ENCODE results near the gene PYDC1.
"Not testable (repeated sequence)": the region's sequence is repeated elsewhere in the genome, so short reads cannot be mapped to it uniquely, and the experiment has no call there.

Gene PYDC1

DNA sequence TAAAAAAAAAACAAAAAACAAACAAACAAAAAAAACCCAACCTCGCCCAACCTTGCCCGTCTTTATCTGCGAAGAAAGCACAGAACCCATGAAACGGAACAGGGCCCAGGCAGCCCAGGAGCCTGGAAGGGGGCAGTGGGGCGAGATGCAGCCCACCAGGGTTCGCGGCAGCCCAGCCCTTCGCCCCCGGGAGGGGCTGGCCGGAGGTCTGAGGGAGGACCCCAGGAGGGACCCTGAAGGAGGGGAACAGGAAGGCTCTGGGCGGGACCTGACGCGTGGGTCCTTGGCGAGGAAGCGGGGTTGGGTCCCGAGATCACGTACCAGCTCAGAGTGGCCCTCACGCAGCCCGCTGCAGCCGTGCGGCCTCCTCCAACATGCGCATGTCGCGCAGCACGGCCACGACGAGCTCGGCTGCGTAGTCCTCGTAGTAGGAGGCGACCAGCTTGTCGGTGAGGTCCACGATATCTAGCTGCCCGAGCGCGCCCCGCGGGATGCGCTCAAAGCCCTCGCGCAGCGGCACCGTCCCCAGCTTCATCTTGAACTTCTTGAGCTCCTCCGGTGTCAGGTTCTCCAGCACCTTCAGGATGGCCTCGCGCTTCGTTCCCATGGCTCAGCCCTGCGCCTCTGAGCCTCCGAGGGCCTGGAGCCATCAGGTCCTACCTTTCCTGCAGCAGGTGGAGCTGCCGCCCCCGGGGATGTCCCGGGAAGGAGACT is at the start of gene PYDC1:
PYDC1 (minus strand) TSS at position 714 of the 714 bp plus-strand sequence; CDS start at position 607, 107 bp downstream.
- in situ Hi-C loops (cut with MboI; ENCODE audit: low sequenced_read_pairs), result no loop called here

GRCh38 chr16:31265329-31266245 is 48.7 kb upstream of the PYDC1 start:
- in situ Hi-C loops (cut with MboI; ENCODE audit: low sequenced_read_pairs), result no loop called here

DNA sequence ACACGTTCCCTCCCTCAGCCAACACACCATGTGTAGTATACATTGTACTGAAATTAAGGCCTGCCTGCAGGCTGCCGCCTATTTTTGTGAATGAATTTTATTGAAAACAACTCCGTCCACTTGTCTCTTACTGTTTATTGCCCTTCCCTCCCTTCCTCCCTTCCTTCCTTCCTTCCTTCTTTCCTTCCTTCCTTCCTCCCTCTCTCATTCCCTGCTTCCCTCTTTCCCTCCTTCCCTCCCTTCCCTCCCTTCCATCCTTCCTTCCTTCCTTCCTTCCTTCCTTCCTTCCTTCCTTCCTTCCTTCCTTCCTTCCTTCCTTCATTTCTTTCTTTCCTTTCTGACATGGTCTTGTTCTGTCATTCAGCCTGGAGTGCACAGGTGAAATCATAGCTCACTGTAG is 45.1 kb upstream of the PYDC1 start:
- in situ Hi-C loops (cut with MboI; ENCODE audit: low sequenced_read_pairs), result no loop called here

DNA sequence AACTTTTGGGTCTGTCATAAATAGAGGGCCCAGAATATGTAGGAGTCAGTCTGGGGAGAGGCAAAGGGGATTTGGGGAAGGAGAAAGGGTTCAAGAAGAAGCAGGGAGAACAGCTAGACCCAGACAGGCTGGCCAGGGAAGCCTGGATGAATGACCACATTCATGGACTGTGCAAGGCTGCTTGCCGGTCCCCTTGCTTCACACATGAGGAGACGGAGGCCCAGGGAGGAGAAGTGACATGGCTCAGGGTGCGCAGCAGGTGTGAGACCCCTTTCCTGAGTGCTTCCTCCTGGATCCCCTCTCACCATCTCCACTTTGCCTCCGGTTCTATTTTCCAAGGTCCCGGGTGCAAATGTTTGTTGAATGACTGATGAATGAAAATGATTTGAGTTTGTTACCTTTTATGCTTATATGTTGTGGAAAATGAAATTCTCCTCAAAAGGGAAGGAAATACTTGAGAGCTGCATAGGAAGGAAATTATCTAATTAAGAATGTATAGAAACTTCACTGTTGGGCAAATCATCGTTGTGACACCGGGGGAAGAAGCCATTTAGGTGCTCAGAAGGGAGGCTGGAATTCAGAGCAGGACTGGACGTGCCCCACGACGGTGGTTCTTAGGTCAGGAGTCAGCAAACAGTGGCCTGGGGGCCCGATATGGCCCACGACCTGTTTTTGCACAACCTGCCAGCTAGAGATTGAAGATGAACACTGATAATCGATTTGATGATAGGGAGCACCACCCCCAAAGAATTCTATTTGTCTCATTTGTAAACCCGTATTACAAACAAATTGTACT is 43.4 kb upstream of the PYDC1 start:
- in situ Hi-C loops (cut with MboI; ENCODE audit: low sequenced_read_pairs), result no loop called here

- in situ Hi-C loops (cut with MboI; ENCODE audit: low sequenced_read_pairs), result no loop called here
Measured at GRCh38 chr16:31258366-31258765, 41.4 kb upstream of the PYDC1 start.

DNA sequence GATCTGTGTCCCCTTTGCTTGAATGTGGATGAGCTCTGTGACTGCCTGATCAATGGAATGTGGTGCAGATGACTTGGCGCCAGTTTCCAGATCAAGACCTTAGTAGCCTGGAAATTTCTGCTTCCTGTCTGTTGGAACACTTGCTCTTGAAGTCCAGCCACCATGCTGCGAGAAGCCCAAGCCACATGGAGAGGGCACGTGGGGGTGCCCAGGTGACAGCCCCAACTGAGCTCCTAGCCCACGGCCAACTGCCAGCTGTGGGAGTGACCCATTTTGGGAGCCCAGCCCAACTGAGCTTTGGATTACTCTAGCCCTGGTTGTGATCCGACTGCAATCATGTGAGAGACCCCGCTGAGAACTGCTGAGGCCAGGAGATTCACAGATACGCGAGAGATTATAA is 39.5 kb upstream of the PYDC1 start:
- in situ Hi-C loops (cut with MboI; ENCODE audit: low sequenced_read_pairs), result no loop called here

- in situ Hi-C loops (cut with MboI; ENCODE audit: low sequenced_read_pairs), result no loop called here
Measured at GRCh38 chr16:31253642-31254045, 36.7 kb upstream of the PYDC1 start.

DNA sequence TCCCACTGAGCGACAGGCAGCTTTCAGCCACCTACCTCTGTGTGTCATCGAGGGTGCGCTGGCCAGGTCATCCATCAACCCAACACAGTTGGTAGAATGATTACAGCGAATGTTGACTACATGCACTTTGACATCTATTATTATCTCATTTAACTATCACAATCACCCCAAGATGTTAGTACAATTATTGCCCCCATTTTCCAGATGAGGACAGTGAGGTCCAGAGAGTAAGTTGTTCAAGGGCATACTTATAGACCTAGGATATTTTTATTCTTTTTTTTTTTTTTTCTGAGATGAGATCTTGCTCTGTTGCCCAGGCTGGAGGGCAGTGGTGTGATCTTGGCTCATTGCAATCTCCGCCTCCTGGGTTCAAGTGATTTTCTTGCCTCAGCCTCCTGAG is 34.5 kb upstream of the PYDC1 start:
- in situ Hi-C loops (cut with MboI; ENCODE audit: low sequenced_read_pairs), result no loop called here

DNA sequence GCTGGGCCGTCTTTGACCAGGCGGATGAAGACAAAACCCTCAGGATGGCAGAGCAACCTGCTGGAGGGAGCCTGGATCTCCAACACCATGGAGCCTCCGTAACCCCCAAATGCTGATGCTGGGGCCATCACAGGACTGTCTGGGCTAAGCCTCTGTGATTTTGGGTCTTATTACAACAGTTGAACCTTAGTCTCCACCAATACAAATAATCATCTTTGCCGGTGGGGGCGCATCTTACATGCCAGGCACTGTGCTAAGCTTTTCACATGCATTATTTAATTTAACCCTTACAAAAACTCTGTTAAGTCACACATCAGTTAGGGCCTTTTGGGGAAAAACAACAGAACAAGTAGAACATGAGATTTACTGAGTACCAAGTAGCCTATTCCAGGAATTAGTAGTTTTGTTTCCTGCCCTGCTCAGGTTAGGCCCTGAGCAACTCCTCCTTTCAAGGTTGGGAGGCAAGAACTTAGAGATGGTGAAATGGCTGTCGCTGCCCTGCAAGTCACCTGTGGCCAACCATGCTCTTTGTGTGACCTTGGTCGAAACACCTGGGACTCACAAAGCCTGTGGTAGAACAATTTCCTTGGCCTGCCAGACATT is 33.9 kb upstream of the PYDC1 start:
- in situ Hi-C loops (cut with MboI; ENCODE audit: low sequenced_read_pairs), result no loop called here

DNA sequence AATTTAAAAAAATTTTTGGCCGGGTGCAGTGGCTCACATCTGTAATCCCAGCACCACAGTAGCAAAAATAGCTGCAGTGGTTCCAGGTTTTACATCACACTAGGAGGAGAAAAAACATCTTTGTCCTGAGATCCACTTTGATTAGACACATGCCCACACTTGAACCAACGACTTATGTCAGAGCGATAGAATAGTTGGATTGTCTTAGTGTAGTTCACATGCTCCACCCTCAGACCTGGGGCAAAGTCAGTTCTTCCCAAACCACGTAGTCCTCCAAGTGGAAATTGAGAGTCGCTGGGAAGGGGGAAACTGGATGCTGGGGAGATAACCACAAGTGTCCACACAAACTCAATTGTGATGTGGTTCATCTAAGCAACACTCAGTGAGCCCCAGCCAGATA is 31.4 kb upstream of the PYDC1 start:
- in situ Hi-C loops (cut with MboI; ENCODE audit: low sequenced_read_pairs), result no loop called here

DNA sequence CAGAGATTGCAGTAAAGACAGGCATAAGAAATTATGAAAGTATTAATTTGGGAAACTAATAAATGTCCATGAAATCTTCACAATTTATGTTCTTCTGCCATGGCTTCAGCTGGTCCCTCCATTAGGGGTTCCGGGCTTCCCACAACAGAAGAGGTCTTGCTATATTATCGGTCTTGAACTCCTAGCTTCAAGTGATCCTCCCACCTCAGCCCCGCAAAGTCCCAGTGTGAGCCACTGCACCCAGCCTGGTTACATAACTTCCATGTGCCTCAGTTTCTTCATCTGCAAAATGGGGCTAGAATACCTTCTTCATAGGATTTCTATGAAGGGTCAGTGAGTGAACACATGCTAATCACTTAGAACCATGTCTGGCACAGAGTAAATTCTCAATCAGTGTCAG is 29.4 kb upstream of the PYDC1 start:
- in situ Hi-C loops (cut with MboI; ENCODE audit: low sequenced_read_pairs), result no loop called here

- in situ Hi-C loops (cut with MboI; ENCODE audit: low sequenced_read_pairs), result not testable (repeated sequence)
Measured at GRCh38 chr16:31245598-31245997, 28.7 kb upstream of the PYDC1 start.

DNA sequence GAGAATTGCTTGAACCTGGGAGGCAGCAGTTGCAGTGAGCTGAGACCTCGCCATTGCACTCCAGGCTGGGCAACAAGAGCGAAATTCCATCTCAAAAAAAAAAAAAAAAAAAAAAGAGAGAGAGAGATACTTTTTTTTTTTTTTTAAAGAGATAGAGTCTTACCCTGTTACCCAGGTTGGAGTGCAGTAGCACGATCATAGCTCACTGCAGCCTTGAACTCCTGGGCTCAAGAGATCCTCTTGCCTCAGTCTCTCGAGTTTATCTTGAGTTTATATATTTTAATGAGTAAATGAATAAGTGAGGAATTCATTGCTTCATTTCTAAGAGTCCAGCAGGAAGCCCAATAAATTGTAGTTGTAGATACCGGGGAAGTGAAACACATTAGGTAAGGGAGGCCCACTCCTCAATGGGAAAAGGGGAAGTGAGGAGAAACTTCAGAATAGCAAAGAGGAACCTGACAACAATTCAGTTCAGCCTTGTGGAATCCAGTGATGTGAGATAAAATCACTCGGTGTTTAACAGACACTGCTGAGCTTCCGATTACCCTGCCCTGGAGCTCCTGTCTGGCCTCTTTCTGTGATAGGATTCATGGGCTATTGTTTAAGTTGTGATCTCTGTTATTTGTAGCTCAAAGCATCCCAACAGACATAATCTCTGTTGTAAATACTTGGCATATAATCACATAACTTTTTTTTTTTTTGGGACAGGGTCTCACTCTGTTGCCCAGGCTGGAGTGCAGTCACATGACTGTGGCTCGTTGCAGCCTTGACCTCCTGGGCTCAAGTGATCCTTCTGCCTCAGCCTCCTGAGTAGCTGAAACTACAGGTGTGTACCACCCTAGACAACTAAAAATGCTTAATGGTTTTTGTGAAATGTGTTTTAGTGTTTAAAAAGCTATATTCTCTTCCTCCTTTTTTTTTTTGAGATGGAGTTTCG is 27.1 kb upstream of the PYDC1 start:
- in situ Hi-C loops (cut with MboI; ENCODE audit: low sequenced_read_pairs), result no loop called here

DNA sequence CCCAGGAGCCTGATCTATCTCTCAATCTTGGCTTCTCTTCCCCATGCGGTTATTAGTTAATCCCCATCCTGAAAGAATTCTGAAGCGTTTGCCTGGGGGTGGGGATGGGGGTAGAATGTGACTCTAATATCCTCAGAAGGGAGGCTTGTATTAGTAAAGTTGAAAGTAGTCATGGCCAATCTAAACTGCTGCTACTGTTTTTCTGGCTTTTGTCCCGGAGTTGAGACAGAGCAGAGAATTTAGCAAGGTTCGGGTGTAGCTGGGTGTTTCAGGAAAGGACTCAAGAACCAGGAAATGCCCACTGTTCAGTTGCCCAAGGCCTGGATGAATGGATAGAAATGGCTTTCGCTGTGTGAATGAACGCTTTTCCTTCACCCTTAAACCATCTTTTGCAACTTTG is 25.3 kb upstream of the PYDC1 start:
- in situ Hi-C loops (cut with MboI; ENCODE audit: low sequenced_read_pairs), result no loop called here

GRCh38 chr16:31238041-31238440 is 21.1 kb upstream of the PYDC1 start:
- in situ Hi-C loops (cut with MboI; ENCODE audit: low sequenced_read_pairs), result no loop called here

GRCh38 chr16:31229501-31229900 is 12.6 kb upstream of the PYDC1 start:
- in situ Hi-C loops (cut with MboI; ENCODE audit: low sequenced_read_pairs), result no loop called here

- in situ Hi-C loops (cut with MboI; ENCODE audit: low sequenced_read_pairs), result no loop called here
Measured at GRCh38 chr16:31228206-31228605, 11.3 kb upstream of the PYDC1 start.

DNA sequence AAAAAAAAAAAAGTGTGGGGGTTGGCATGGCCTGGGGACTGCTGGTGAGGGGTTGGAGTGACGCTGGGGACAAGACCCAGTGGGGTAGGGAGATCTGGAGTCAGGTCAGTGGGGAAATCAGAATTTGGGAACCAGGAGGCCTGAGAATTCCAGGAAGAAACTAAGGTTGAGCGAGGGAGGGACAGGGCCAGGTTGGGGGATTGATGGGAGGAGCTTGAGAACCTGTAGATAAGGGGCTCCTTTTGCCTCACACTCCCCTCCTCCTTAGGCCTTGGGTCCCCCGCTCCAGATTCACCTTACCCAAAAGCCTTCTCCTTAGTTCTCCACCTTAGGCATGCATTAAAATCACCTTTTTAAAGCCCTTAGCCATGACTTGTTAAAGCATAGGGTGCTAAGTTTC is 8.3 kb upstream of the PYDC1 start:
- in situ Hi-C loops (cut with MboI; ENCODE audit: low sequenced_read_pairs), result no loop called here

- in situ Hi-C loops (cut with MboI; ENCODE audit: low sequenced_read_pairs), result no loop called here
Measured at GRCh38 chr16:31224092-31224955, 7.4 kb upstream of the PYDC1 start.
